Measurements from ENCODE around the gene NLGN2. TPM values are rescaled to one million over a fixed set of nuclear protein-coding genes. Genes with fewer than 3 reads are reported as not detected.

Gene NLGN2
- polyA plus RNA-seq, 4 donors, result 0.22 to 6.1 (median 2.6) TPM

GRCh38 chr17:7448461-7448860 lies 40.8 kb downstream of the NLGN2 start:
- peaks cover 0 to 37% (median 10%) of the 10 kb centered on the region in 3 donors for H3K27me3 ChIP-seq (ENCODE audit: control insufficient read depth in 3 of 3, insufficient read depth in 3 of 3, low read length in 3 of 3)
- no peak for FAIRE-seq
- DNase-seq, result no peak
- 90 to 91% (median 90%) methylated on average over 7 of the region's 7 CpGs for WGBS, 3 donors
- H3K36me3 ChIP-seq (ENCODE audit: control insufficient read depth in 3 of 3, insufficient read depth in 2 of 3, low read depth in 1 of 3, low read length in 3 of 3), result no peaks in the 10 kb centered on the region
- H3K4me1 ChIP-seq (ENCODE audit: control insufficient read depth in 3 of 3, insufficient read depth in 2 of 3, low read depth in 1 of 3, low read length in 2 of 3), result peaks cover 0 to 19% (median 0%) of the 10 kb centered on the region in 3 donors
- no peak overlapping the region for H3K4me3 ChIP-seq (ENCODE audit: low read depth in 1 of 3, low read length in 3 of 3)
- H3K27ac ChIP-seq (ENCODE audit: low read depth in 1 of 3, low read length in 2 of 3), result no peak overlapping the region
- no peaks in the 10 kb centered on the region for H3K9me3 ChIP-seq (ENCODE audit: control insufficient read depth in 2 of 2, insufficient read depth in 1 of 2, low read depth in 1 of 2, low read length in 1 of 2)

- 70 to 73% (median 73%) methylated on average over 3 of the region's 3 CpGs for WGBS, 3 donors
- peaks cover 0 to 8% (median 0%) of the 10 kb centered on the region in 3 donors for H3K4me1 ChIP-seq (ENCODE audit: control insufficient read depth in 3 of 3, insufficient read depth in 2 of 3, low read depth in 1 of 3, low read length in 2 of 3)
- FAIRE-seq (no peak), DNase-seq (no peak)
- no peaks in the 10 kb centered on the region for H3K27me3 ChIP-seq (ENCODE audit: control insufficient read depth in 3 of 3, insufficient read depth in 3 of 3, low read length in 3 of 3)
- H3K4me3 ChIP-seq (ENCODE audit: low read depth in 1 of 3, low read length in 3 of 3), result no peak overlapping the region
- H3K36me3 ChIP-seq (ENCODE audit: control insufficient read depth in 3 of 3, insufficient read depth in 2 of 3, low read depth in 1 of 3, low read length in 3 of 3), result peaks cover 3 to 42% (median 3%) of the 10 kb centered on the region in 3 donors
- H3K27ac ChIP-seq (ENCODE audit: low read depth in 1 of 3, low read length in 2 of 3), result no peak overlapping the region
- no peaks in the 10 kb centered on the region for H3K9me3 ChIP-seq (ENCODE audit: control insufficient read depth in 2 of 2, insufficient read depth in 1 of 2, low read depth in 1 of 2, low read length in 1 of 2)
These were observed 52.4 kb downstream of the NLGN2 start for GRCh38 chr17:7459961-7460545.

- WGBS, 3 donors, result 93 to 94% (median 94%) methylated on average over 7 of the region's 7 CpGs
These were observed 53.4 kb downstream of the NLGN2 start for GRCh38 chr17:7460850-7461660.

GRCh38 chr17:7462474-7463371 lies 55.1 kb downstream of the NLGN2 start:
- H3K27ac ChIP-seq (ENCODE audit: low read depth in 1 of 3, low read length in 2 of 3), result no peak overlapping the region
- no peak overlapping the region for H3K4me3 ChIP-seq (ENCODE audit: low read depth in 1 of 3, low read length in 3 of 3)
- H3K9me3 ChIP-seq (ENCODE audit: control insufficient read depth in 2 of 2, insufficient read depth in 1 of 2, low read depth in 1 of 2, low read length in 1 of 2), result no peaks in the 10 kb centered on the region
- 92 to 93% (median 92%) methylated on average over 37 to 44 of the region's 44 CpGs for WGBS, 3 donors
- FAIRE-seq, result no peak
- no peak for DNase-seq
- H3K36me3 ChIP-seq (ENCODE audit: control insufficient read depth in 3 of 3, insufficient read depth in 2 of 3, low read depth in 1 of 3, low read length in 3 of 3), result peaks cover 3 to 65% (median 8%) of the 10 kb centered on the region in 3 donors
- peaks cover 0 to 3% (median 0%) of the 10 kb centered on the region in 3 donors for H3K4me1 ChIP-seq (ENCODE audit: control insufficient read depth in 3 of 3, insufficient read depth in 2 of 3, low read depth in 1 of 3, low read length in 2 of 3)
- H3K27me3 ChIP-seq (ENCODE audit: control insufficient read depth in 3 of 3, insufficient read depth in 3 of 3, low read length in 3 of 3), result no peaks in the 10 kb centered on the region

More at GRCh38 chr17:7460850-7461660, 53.4 kb downstream of the NLGN2 start:
- FAIRE-seq (no peak), DNase-seq (no peak)
- Histone ChIP-seq H3K9me3 (ENCODE audit: control insufficient read depth in 2 of 2, insufficient read depth in 1 of 2, low read depth in 1 of 2, low read length in 1 of 2) (no peaks in the 10 kb centered on the region), H3K27me3 (ENCODE audit: control insufficient read depth in 3 of 3, insufficient read depth in 3 of 3, low read length in 3 of 3) (no peaks in the 10 kb centered on the region), H3K4me1 (ENCODE audit: control insufficient read depth in 3 of 3, insufficient read depth in 2 of 3, low read depth in 1 of 3, low read length in 2 of 3) (peaks cover 0 to 5% (median 0%) of the 10 kb centered on the region in 3 donors), H3K36me3 (ENCODE audit: control insufficient read depth in 3 of 3, insufficient read depth in 2 of 3, low read depth in 1 of 3, low read length in 3 of 3) (peaks cover 3 to 52% (median 6%) of the 10 kb centered on the region in 3 donors), H3K4me3 (ENCODE audit: low read depth in 1 of 3, low read length in 3 of 3) (no peak overlapping the region), H3K27ac (ENCODE audit: low read depth in 1 of 3, low read length in 2 of 3) (no peak overlapping the region)

- 88 to 93% (median 89%) methylated on average over 11 to 14 of the region's 14 CpGs for WGBS, 3 donors
- FAIRE-seq (no peak), DNase-seq (no peak)
- no peak overlapping the region for H3K27ac ChIP-seq (ENCODE audit: low read depth in 1 of 3, low read length in 2 of 3)
- H3K4me1 ChIP-seq (ENCODE audit: control insufficient read depth in 3 of 3, insufficient read depth in 2 of 3, low read depth in 1 of 3, low read length in 2 of 3), result peaks cover 0 to 3% (median 0%) of the 10 kb centered on the region in 3 donors
- H3K27me3 ChIP-seq (ENCODE audit: control insufficient read depth in 3 of 3, insufficient read depth in 3 of 3, low read length in 3 of 3), result no peaks in the 10 kb centered on the region
- no peaks in the 10 kb centered on the region for H3K9me3 ChIP-seq (ENCODE audit: control insufficient read depth in 2 of 2, insufficient read depth in 1 of 2, low read depth in 1 of 2, low read length in 1 of 2)
- H3K4me3 ChIP-seq (ENCODE audit: low read depth in 1 of 3, low read length in 3 of 3), result no peak overlapping the region
- H3K36me3 ChIP-seq (ENCODE audit: control insufficient read depth in 3 of 3, insufficient read depth in 2 of 3, low read depth in 1 of 3, low read length in 3 of 3), result peaks cover 3 to 71% (median 8%) of the 10 kb centered on the region in 3 donors
These were observed 55.8 kb downstream of the NLGN2 start for GRCh38 chr17:7463372-7463846.

GRCh38 chr17:7464081-7464480 lies 56.4 kb downstream of the NLGN2 start:
- H3K27me3 ChIP-seq (ENCODE audit: control insufficient read depth in 3 of 3, insufficient read depth in 3 of 3, low read length in 3 of 3), result no peaks in the 10 kb centered on the region
- H3K4me3 ChIP-seq (ENCODE audit: low read depth in 1 of 3, low read length in 3 of 3), result no peak overlapping the region
- H3K9me3 ChIP-seq (ENCODE audit: control insufficient read depth in 2 of 2, insufficient read depth in 1 of 2, low read depth in 1 of 2, low read length in 1 of 2), result no peaks in the 10 kb centered on the region
- DNase-seq (no peak), FAIRE-seq (no peak)
- WGBS, 3 donors, result 93 to 95% (median 94%) methylated on average over 9 of the region's 9 CpGs
- peaks cover 3 to 77% (median 8%) of the 10 kb centered on the region in 3 donors for H3K36me3 ChIP-seq (ENCODE audit: control insufficient read depth in 3 of 3, insufficient read depth in 2 of 3, low read depth in 1 of 3, low read length in 3 of 3)
- peaks cover 0 to 3% (median 0%) of the 10 kb centered on the region in 3 donors for H3K4me1 ChIP-seq (ENCODE audit: control insufficient read depth in 3 of 3, insufficient read depth in 2 of 3, low read depth in 1 of 3, low read length in 2 of 3)
- H3K27ac ChIP-seq (ENCODE audit: low read depth in 1 of 3, low read length in 2 of 3), result no peak overlapping the region

GRCh38 chr17:7465597-7466275 lies 58.1 kb downstream of the NLGN2 start:
- H3K27me3 ChIP-seq (ENCODE audit: control insufficient read depth in 3 of 3, insufficient read depth in 3 of 3, low read length in 3 of 3), result no peaks in the 10 kb centered on the region
- no peak for DNase-seq
- WGBS, 3 donors, result 91 to 95% (median 91%) methylated on average over 32 to 33 of the region's 33 CpGs
- no peak overlapping the region for H3K4me3 ChIP-seq (ENCODE audit: low read depth in 1 of 3, low read length in 3 of 3)
- H3K4me1 ChIP-seq (ENCODE audit: control insufficient read depth in 3 of 3, insufficient read depth in 2 of 3, low read depth in 1 of 3, low read length in 2 of 3), result peaks cover 0 to 3% (median under 1%) of the 10 kb centered on the region in 3 donors
- H3K27ac ChIP-seq (ENCODE audit: low read depth in 1 of 3, low read length in 2 of 3), result peak overlapping the region in 1 of 3 donors; percentile 41
- no peak for FAIRE-seq
- peaks cover 3 to 78% (median 8%) of the 10 kb centered on the region in 3 donors for H3K36me3 ChIP-seq (ENCODE audit: control insufficient read depth in 3 of 3, insufficient read depth in 2 of 3, low read depth in 1 of 3, low read length in 3 of 3)
- H3K9me3 ChIP-seq (ENCODE audit: control insufficient read depth in 2 of 2, insufficient read depth in 1 of 2, low read depth in 1 of 2, low read length in 1 of 2), result no peaks in the 10 kb centered on the region
